K562 (cell line): ENCODE data around the gene SYNGR3. TPM values are rescaled to one million over a fixed set of nuclear protein-coding genes. Genes with fewer than 3 reads are reported as not detected.

ENCODE experiments used
- CBX3 ChIP-seq, 2 experiments: IDR thresholded peaks; 1 replicate in 1 of 2; 2 replicates in 1 of 2; pipeline ENCODE4 v1.6.1; 2012; ENCODE audit warnings: inconsistent platforms in 2 of 2, low read length in 2 of 2, borderline replicate concordance in 1 of 2, control low read depth in 1 of 2
- KHSRP ChIP-seq: fragments of 450-650 bp; IDR thresholded peaks from 2 replicates; pipeline ENCODE4 v1.6.1; 2017
- NRF1 ChIP-seq, 2 experiments: fragments of 450-650 bp; IDR thresholded peaks in 1 of 2; conservative IDR thresholded peaks in 1 of 2; 2 replicates each; pipeline ENCODE4 v1.6.1; 2014; ENCODE audit warnings: mild to moderate bottlenecking in 2 of 2
- RBM14 ChIP-seq: fragments of 200-400 bp; formaldehyde crosslinking; IDR thresholded peaks from 2 replicates; pipeline ENCODE4 v1.6.1; 2018; ENCODE audit warnings: low read depth, mild to moderate bottlenecking, low read length, moderate library complexity, borderline replicate concordance; ENCODE audit not compliant: insufficient read depth
- THRAP3 ChIP-seq: fragments of 450-650 bp; IDR thresholded peaks from 2 replicates; pipeline ENCODE4 v1.6.1; 2016; ENCODE audit warnings: mild to moderate bottlenecking, inconsistent platforms, borderline replicate concordance
- YY1 ChIP-seq, 3 experiments: IDR thresholded peaks; 2 replicates each; pipeline ENCODE4 v1.6.1; 2011; ENCODE audit warnings: low read length in 2 of 3, mild to moderate bottlenecking in 2 of 3, moderate library complexity in 2 of 3, borderline replicate concordance in 1 of 3, control low read depth in 1 of 3, low read depth in 1 of 3; ENCODE audit not compliant: insufficient read depth in 3 of 3, insufficient replicate concordance in 2 of 3, control insufficient read depth in 1 of 3, insufficient read length in 1 of 3; ENCODE audit errors: extremely low read depth in 1 of 3
- polyA plus RNA-seq, 8 experiments: library from polyadenylated mRNA; depleted of rRNA in 4 of 8; stranded (reverse) in 5 of 8; unstranded in 3 of 8; fragments of >200 nt; fragmentation: Nextera tagmentation in 2 of 8; fragmentation: Illumina TruSeq in 1 of 8; extraction: Ambion mirVana in 2 of 8; extraction: Trizol in 1 of 8; gene quantifications; 2 replicates each; pipeline versions ENCODE4 v1.2.1 to v1.2.3, GENCODE V29; 2011 to 2014; ENCODE audit warnings: inconsistent platforms in 1 of 8, missing spikeins in 1 of 8
- total RNA-seq, 7 experiments: library from RNA; depleted of rRNA in 6 of 7; stranded (reverse); fragments of >200 nt in 6 of 7; fragmentation: Illumina TruSeq in 2 of 7; extraction: Trizol in 2 of 7; gene quantifications; 2 replicates each; pipeline versions ENCODE4 v1.2.1 to v1.2.3, GENCODE V29; 2011 to 2021; ENCODE audit warnings: low replicate concordance in 1 of 7
- TF ChIP-seq, protein P1 (sequence below): sonication (generic); formaldehyde crosslinking; IDR thresholded peaks from 2 replicates; pipeline ENCODE4 v1.8.1; 2023; ENCODE audit warnings: missing genetic modification reagents, mild to moderate bottlenecking, borderline replicate concordance
- TF ChIP-seq, protein P2 (sequence below): fragments of 250-450 bp; sonication (Bioruptor Pico); IDR thresholded peaks from 2 replicates; pipeline ENCODE4 v1.4.0; 2020; ENCODE audit warnings: mild to moderate bottlenecking, moderate library complexity, borderline replicate concordance
- TF ChIP-seq, protein P3 (sequence below): IDR thresholded peaks from 2 replicates; pipeline ENCODE4 v1.6.1; 2016; ENCODE audit warnings: missing genetic modification characterization, missing compliant biosample characterization
- TF ChIP-seq, protein P4 (sequence below): fragments of 200-800 bp; sonication (Bioruptor generic); IDR thresholded peaks from 2 replicates; pipeline ENCODE4 v1.6.1; 2017; ENCODE audit warnings: missing genetic modification characterization, missing compliant biosample characterization

SYNGR3 gene
- total and polyA plus RNA-seq, 9 of the 15 experiments (the other 6 are each of a cell fraction or from before 2014, with no cell fraction given) = 3.7 to 69.2 (median 36.3) TPM

DNA sequence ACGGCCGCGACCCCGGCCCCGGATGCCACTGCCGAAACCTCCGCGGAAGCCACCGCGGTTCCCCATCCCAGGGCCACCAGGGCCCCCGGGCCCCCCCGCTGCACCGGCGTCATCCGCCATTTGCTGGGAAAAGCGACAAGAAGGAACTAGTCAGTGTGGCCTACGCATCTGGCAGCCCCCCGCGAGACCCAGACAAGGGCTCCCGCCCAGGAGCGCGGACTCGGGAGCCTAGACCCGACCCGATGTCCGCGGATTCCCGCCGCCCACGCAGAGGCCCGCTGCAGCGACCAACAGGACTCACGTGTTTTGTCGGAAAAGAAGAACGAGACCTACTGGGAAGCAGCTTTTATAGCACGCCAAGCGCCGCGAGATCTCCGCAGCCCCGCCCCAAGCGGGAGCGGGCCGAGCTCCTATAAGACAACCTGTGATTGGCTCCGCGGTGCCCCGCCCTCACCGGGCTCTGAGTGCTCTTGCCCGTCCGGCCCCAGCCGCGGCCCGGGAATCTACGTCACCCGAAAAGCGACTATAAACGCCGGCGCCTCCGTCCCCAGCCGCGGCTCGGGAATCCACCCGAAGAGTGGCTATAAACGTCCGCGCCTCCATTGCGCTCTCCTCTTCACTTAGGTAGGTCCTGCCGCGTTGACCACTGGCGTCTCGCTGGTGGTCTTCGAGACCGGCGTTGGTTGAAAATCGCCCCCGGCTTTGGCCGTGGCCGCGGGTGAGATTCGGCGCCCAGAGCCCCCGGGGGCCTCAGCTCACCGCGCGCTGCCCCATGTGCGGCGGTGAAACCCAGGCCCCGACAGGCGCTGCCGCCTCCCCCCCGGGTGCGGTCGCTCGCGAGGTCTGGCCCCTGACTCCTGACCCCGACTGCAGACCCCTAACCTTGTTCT is 25.0 kb upstream of the SYNGR3 start, which contains the start of gene RPS2 (continued):
- TF ChIP-seq, protein P1, sequence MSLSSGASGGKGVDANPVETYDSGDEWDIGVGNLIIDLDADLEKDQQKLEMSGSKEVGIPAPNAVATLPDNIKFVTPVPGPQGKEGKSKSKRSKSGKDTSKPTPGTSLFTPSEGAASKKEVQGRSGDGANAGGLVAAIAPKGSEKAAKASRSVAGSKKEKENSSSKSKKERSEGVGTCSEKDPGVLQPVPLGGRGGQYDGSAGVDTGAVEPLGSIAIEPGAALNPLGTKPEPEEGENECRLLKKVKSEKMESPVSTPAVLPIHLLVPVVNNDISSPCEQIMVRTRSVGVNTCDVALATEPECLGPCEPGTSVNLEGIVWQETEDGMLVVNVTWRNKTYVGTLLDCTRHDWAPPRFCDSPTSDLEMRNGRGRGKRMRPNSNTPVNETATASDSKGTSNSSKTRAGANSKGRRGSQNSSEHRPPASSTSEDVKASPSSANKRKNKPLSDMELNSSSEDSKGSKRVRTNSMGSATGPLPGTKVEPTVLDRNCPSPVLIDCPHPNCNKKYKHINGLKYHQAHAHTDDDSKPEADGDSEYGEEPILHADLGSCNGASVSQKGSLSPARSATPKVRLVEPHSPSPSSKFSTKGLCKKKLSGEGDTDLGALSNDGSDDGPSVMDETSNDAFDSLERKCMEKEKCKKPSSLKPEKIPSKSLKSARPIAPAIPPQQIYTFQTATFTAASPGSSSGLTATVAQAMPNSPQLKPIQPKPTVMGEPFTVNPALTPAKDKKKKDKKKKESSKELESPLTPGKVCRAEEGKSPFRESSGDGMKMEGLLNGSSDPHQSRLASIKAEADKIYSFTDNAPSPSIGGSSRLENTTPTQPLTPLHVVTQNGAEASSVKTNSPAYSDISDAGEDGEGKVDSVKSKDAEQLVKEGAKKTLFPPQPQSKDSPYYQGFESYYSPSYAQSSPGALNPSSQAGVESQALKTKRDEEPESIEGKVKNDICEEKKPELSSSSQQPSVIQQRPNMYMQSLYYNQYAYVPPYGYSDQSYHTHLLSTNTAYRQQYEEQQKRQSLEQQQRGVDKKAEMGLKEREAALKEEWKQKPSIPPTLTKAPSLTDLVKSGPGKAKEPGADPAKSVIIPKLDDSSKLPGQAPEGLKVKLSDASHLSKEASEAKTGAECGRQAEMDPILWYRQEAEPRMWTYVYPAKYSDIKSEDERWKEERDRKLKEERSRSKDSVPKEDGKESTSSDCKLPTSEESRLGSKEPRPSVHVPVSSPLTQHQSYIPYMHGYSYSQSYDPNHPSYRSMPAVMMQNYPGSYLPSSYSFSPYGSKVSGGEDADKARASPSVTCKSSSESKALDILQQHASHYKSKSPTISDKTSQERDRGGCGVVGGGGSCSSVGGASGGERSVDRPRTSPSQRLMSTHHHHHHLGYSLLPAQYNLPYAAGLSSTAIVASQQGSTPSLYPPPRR = peak; percentile 78
- no peak for TF ChIP-seq CBX3 (IDR thresholded peaks at IDR 0.05; ENCODE audit: borderline replicate concordance in 1 of 2, low read length in 2 of 2)
- TF ChIP-seq, protein P2, sequence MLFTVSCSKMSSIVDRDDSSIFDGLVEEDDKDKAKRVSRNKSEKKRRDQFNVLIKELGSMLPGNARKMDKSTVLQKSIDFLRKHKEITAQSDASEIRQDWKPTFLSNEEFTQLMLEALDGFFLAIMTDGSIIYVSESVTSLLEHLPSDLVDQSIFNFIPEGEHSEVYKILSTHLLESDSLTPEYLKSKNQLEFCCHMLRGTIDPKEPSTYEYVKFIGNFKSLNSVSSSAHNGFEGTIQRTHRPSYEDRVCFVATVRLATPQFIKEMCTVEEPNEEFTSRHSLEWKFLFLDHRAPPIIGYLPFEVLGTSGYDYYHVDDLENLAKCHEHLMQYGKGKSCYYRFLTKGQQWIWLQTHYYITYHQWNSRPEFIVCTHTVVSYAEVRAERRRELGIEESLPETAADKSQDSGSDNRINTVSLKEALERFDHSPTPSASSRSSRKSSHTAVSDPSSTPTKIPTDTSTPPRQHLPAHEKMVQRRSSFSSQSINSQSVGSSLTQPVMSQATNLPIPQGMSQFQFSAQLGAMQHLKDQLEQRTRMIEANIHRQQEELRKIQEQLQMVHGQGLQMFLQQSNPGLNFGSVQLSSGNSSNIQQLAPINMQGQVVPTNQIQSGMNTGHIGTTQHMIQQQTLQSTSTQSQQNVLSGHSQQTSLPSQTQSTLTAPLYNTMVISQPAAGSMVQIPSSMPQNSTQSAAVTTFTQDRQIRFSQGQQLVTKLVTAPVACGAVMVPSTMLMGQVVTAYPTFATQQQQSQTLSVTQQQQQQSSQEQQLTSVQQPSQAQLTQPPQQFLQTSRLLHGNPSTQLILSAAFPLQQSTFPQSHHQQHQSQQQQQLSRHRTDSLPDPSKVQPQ (CRISPR knock-in tag) = no peak
- no peak for TF ChIP-seq THRAP3
- TF ChIP-seq KHSRP = peak; percentile 60; the same call in 1 of the 2 replicates
- peak; percentile 96; the same call in 1 of the 2 replicates for TF ChIP-seq RBM14
- TF ChIP-seq YY1 (IDR thresholded peaks at IDR 0.05; ENCODE audit: borderline replicate concordance in 1 of 3, control insufficient read depth in 1 of 3, extremely low read depth in 1 of 3, insufficient read depth in 3 of 3, insufficient read length in 1 of 3, insufficient replicate concordance in 2 of 3, low read depth in 1 of 3, low read length in 2 of 3) = peak in 2 of 3 experiments; percentile 58 to 80
- TF ChIP-seq, protein P3, sequence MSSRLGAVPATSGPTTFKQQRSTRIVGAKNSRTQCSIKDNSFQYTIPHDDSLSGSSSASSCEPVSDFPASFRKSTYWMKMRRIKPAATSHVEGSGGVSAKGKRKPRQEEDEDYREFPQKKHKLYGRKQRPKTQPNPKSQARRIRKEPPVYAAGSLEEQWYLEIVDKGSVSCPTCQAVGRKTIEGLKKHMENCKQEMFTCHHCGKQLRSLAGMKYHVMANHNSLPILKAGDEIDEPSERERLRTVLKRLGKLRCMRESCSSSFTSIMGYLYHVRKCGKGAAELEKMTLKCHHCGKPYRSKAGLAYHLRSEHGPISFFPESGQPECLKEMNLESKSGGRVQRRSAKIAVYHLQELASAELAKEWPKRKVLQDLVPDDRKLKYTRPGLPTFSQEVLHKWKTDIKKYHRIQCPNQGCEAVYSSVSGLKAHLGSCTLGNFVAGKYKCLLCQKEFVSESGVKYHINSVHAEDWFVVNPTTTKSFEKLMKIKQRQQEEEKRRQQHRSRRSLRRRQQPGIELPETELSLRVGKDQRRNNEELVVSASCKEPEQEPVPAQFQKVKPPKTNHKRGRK (tag) = no peak
- TF ChIP-seq, protein P4, sequence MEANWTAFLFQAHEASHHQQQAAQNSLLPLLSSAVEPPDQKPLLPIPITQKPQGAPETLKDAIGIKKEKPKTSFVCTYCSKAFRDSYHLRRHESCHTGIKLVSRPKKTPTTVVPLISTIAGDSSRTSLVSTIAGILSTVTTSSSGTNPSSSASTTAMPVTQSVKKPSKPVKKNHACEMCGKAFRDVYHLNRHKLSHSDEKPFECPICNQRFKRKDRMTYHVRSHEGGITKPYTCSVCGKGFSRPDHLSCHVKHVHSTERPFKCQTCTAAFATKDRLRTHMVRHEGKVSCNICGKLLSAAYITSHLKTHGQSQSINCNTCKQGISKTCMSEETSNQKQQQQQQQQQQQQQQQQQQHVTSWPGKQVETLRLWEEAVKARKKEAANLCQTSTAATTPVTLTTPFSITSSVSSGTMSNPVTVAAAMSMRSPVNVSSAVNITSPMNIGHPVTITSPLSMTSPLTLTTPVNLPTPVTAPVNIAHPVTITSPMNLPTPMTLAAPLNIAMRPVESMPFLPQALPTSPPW (CRISPR knock-in tag) = peak; percentile 96
- peak; percentile 46 to 49; a peak in 3 of 4 replicates for TF ChIP-seq NRF1 (conservative IDR thresholded peaks at IDR 0.05 in 1 of 2, IDR thresholded peaks at IDR 0.05 in 1 of 2)
